ENCODE measurements around the gene TOR4A. TPM values are rescaled to one million over a fixed set of nuclear protein-coding genes. Genes with fewer than 3 reads are reported as not detected.

The TOR4A gene
- polyA plus RNA-seq (2013, experiment 1 of 2): 7.3 TPM
- polyA plus RNA-seq (2013, experiment 2 of 2): 8.5 TPM

GRCh38 chr9:137277329-137278041 is at the start of gene TOR4A:
Gene TOR4A (plus strand): TSS chr9:137277726. CDS start chr9:137278690, 964 bp downstream.
- peak within 1 kb of the TSS; percentile 60 for H3K4me3 ChIP-seq (ENCODE audit: low read length)
- H3K27ac ChIP-seq (ENCODE audit: low read depth, low read length): peak within 1 kb of the TSS; percentile 89
- H3K4me1 ChIP-seq (ENCODE audit: insufficient read depth, low read length): peaks cover 19% of the 10 kb centered on the region
- H3K9me3 ChIP-seq (ENCODE audit: insufficient read depth, low read depth, low read length): no peaks in the 10 kb centered on the region
- H3K36me3 ChIP-seq (ENCODE audit: insufficient read depth, low read length): peaks cover under 1% of the 10 kb centered on the region; the same call in 1 of the 2 replicates
- peak within 1 kb of the TSS; percentile 76 for H3K9ac ChIP-seq (ENCODE audit: low read depth, low read length)
- WGBS: 5% methylated on average over 23 of the region's 25 CpGs
- peaks cover 4% of the 10 kb centered on the region; the same call in 1 of the 2 replicates for H3K27me3 ChIP-seq (ENCODE audit: insufficient read depth, low read length)

GRCh38 chr9:137227853-137228505 is 49.5 kb upstream of the TOR4A start:
- peaks cover 2% of the 10 kb centered on the region for H3K27me3 ChIP-seq (ENCODE audit: insufficient read depth, low read length)
- 71% methylated on average over 17 of the region's 18 CpGs for WGBS
- no peaks in the 10 kb centered on the region for H3K9me3 ChIP-seq (ENCODE audit: insufficient read depth, low read depth, low read length)
- H3K4me3 ChIP-seq (ENCODE audit: low read length): no peak overlapping the region
- H3K36me3 ChIP-seq (ENCODE audit: insufficient read depth, low read length): no peaks in the 10 kb centered on the region
- H3K4me1 ChIP-seq (ENCODE audit: insufficient read depth, low read length): no peaks in the 10 kb centered on the region; the same call in 1 of the 2 replicates
- no peak overlapping the region for H3K9ac ChIP-seq (ENCODE audit: low read depth, low read length)
- H3K27ac ChIP-seq (ENCODE audit: low read depth, low read length): no peak overlapping the region

GRCh38 chr9:137228506-137228967 is 49.0 kb upstream of the TOR4A start:
- Histone ChIP-seq H3K4me1 (ENCODE audit: insufficient read depth, low read length) (no peaks in the 10 kb centered on the region; the same call in 1 of the 2 replicates), H3K9ac (ENCODE audit: low read depth, low read length) (no peak overlapping the region), H3K27me3 (ENCODE audit: insufficient read depth, low read length) (no peaks in the 10 kb centered on the region), H3K36me3 (ENCODE audit: insufficient read depth, low read length) (no peaks in the 10 kb centered on the region), H3K27ac (ENCODE audit: low read depth, low read length) (no peak overlapping the region), H3K4me3 (ENCODE audit: low read length) (no peak overlapping the region), H3K9me3 (ENCODE audit: insufficient read depth, low read depth, low read length) (no peaks in the 10 kb centered on the region)
- WGBS: 93% methylated on average over 29 of the region's 29 CpGs

GRCh38 chr9:137228968-137229896 is 48.3 kb upstream of the TOR4A start:
- Histone ChIP-seq H3K27me3 (ENCODE audit: insufficient read depth, low read length) (no peaks in the 10 kb centered on the region), H3K4me1 (ENCODE audit: insufficient read depth, low read length) (no peaks in the 10 kb centered on the region), H3K27ac (ENCODE audit: low read depth, low read length) (no peak overlapping the region), H3K4me3 (ENCODE audit: low read length) (no peak overlapping the region), H3K9me3 (ENCODE audit: insufficient read depth, low read depth, low read length) (no peaks in the 10 kb centered on the region), H3K9ac (ENCODE audit: low read depth, low read length) (no peak overlapping the region), H3K36me3 (ENCODE audit: insufficient read depth, low read length) (no peaks in the 10 kb centered on the region)
- 91% methylated on average over 27 of the region's 27 CpGs for WGBS

- Histone ChIP-seq H3K9ac (ENCODE audit: low read depth, low read length) (no peak overlapping the region), H3K9me3 (ENCODE audit: insufficient read depth, low read depth, low read length) (no peaks in the 10 kb centered on the region), H3K4me1 (ENCODE audit: insufficient read depth, low read length) (no peaks in the 10 kb centered on the region), H3K27me3 (ENCODE audit: insufficient read depth, low read length) (no peaks in the 10 kb centered on the region), H3K27ac (ENCODE audit: low read depth, low read length) (no peak overlapping the region), H3K36me3 (ENCODE audit: insufficient read depth, low read length) (no peaks in the 10 kb centered on the region), H3K4me3 (ENCODE audit: low read length) (no peak overlapping the region)
- 85% methylated on average over 31 of the region's 31 CpGs for WGBS
These were observed 47.4 kb upstream of the TOR4A start for GRCh38 chr9:137229903-137230704.

GRCh38 chr9:137230705-137231371 is 46.7 kb upstream of the TOR4A start, which contains the start of gene SLC34A3:
Gene SLC34A3 (plus strand): TSS chr9:137230901. CDS start chr9:137231703, 802 bp downstream.
- H3K4me1 ChIP-seq (ENCODE audit: insufficient read depth, low read length): no peaks in the 10 kb centered on the region

GRCh38 chr9:137231372-137232039 is 46.0 kb upstream of the TOR4A start:
- Histone ChIP-seq H3K9ac (ENCODE audit: low read depth, low read length) (no peak overlapping the region), H3K36me3 (ENCODE audit: insufficient read depth, low read length) (no peaks in the 10 kb centered on the region), H3K4me1 (ENCODE audit: insufficient read depth, low read length) (no peaks in the 10 kb centered on the region), H3K9me3 (ENCODE audit: insufficient read depth, low read depth, low read length) (no peaks in the 10 kb centered on the region), H3K27ac (ENCODE audit: low read depth, low read length) (no peak overlapping the region), H3K4me3 (ENCODE audit: low read length) (no peak overlapping the region), H3K27me3 (ENCODE audit: insufficient read depth, low read length) (no peaks in the 10 kb centered on the region)
- WGBS: 93% methylated on average over 23 of the region's 23 CpGs

More at GRCh38 chr9:137230705-137231371, 46.7 kb upstream of the TOR4A start, which contains the start of gene SLC34A3:
- no peaks in the 10 kb centered on the region for H3K9me3 ChIP-seq (ENCODE audit: insufficient read depth, low read depth, low read length)
- no peak within 1 kb of the TSS for H3K4me3 ChIP-seq (ENCODE audit: low read length)
- H3K9ac ChIP-seq (ENCODE audit: low read depth, low read length): no peak within 1 kb of the TSS
- H3K36me3 ChIP-seq (ENCODE audit: insufficient read depth, low read length): no peaks in the 10 kb centered on the region
- H3K27me3 ChIP-seq (ENCODE audit: insufficient read depth, low read length): no peaks in the 10 kb centered on the region
- H3K27ac ChIP-seq (ENCODE audit: low read depth, low read length): no peak within 1 kb of the TSS
- 89% methylated on average over 14 of the region's 14 CpGs for WGBS

- WGBS: 91% methylated on average over 10 of the region's 10 CpGs
- Histone ChIP-seq H3K27ac (ENCODE audit: low read depth, low read length) (no peak overlapping the region), H3K4me1 (ENCODE audit: insufficient read depth, low read length) (peaks cover 5% of the 10 kb centered on the region)
These were observed 45.4 kb upstream of the TOR4A start for GRCh38 chr9:137232101-137232500.

GRCh38 chr9:137232510-137232909 is 45.0 kb upstream of the TOR4A start:
- 92% methylated on average over 24 of the region's 24 CpGs for WGBS
- peaks cover 6% of the 10 kb centered on the region for H3K4me1 ChIP-seq (ENCODE audit: insufficient read depth, low read length)
- H3K27ac ChIP-seq (ENCODE audit: low read depth, low read length): no peak overlapping the region
- no peaks in the 10 kb centered on the region for H3K27me3 ChIP-seq (ENCODE audit: insufficient read depth, low read length)
- H3K9me3 ChIP-seq (ENCODE audit: insufficient read depth, low read depth, low read length): no peaks in the 10 kb centered on the region
- H3K36me3 ChIP-seq (ENCODE audit: insufficient read depth, low read length): no peaks in the 10 kb centered on the region
- H3K4me3 ChIP-seq (ENCODE audit: low read length): no peak overlapping the region
- no peak overlapping the region for H3K9ac ChIP-seq (ENCODE audit: low read depth, low read length)

More at GRCh38 chr9:137232101-137232500, 45.4 kb upstream of the TOR4A start:
- Histone ChIP-seq H3K27me3 (ENCODE audit: insufficient read depth, low read length) (no peaks in the 10 kb centered on the region), H3K36me3 (ENCODE audit: insufficient read depth, low read length) (no peaks in the 10 kb centered on the region), H3K4me3 (ENCODE audit: low read length) (no peak overlapping the region), H3K9ac (ENCODE audit: low read depth, low read length) (no peak overlapping the region), H3K9me3 (ENCODE audit: insufficient read depth, low read depth, low read length) (no peaks in the 10 kb centered on the region)
